Liver (tissue), 9 donors: Measurements from ENCODE around the gene KIF26B. TPM values are rescaled to one million over a fixed set of nuclear protein-coding genes. Genes with fewer than 3 reads are reported as not detected.

Experiments
- DNase-seq: peaks from one replicate; pipeline ENCODE4 v3.0.0-alpha.2; 2017; ENCODE audit warnings: low spot score
- H3K27ac ChIP-seq, 2 donors: one replicate each; pipeline ENCODE4 v1.7.0; 2013; ENCODE audit warnings: inconsistent platforms in 2 of 2, low read length in 2 of 2, control low read depth in 1 of 2, low read depth in 1 of 2, mild to moderate bottlenecking in 1 of 2
- H3K27me3 ChIP-seq, 4 donors: one replicate each; pipeline versions ENCODE4 v1.6.1 to v1.7.0; 2013; ENCODE audit warnings: low read length in 3 of 4, inconsistent platforms in 1 of 4, mild to moderate bottlenecking in 1 of 4, moderate library complexity in 1 of 4; ENCODE audit not compliant: control insufficient read depth in 4 of 4, insufficient read depth in 4 of 4
- H3K36me3 ChIP-seq, 4 donors: one replicate each; pipeline versions ENCODE4 v1.6.1 to v1.7.0; 2013; ENCODE audit warnings: low read length in 3 of 4, mild to moderate bottlenecking in 3 of 4, low read depth in 1 of 4, moderate library complexity in 1 of 4; ENCODE audit not compliant: control insufficient read depth in 4 of 4, insufficient read depth in 3 of 4
- H3K4me1 ChIP-seq, 4 donors: one replicate each; pipeline versions ENCODE4 v1.6.1 to v1.7.0; 2013; ENCODE audit warnings: low read length in 3 of 4, mild to moderate bottlenecking in 3 of 4, moderate library complexity in 1 of 4; ENCODE audit not compliant: control insufficient read depth in 4 of 4, insufficient read depth in 4 of 4
- H3K4me3 ChIP-seq, 3 donors: one replicate each; pipeline versions ENCODE4 v1.6.1 to v1.7.0; 2013; ENCODE audit warnings: low read length in 3 of 3, control low read depth in 1 of 3, low read depth in 1 of 3, mild to moderate bottlenecking in 1 of 3
- H3K9ac ChIP-seq, 2 donors: one replicate each; pipeline ENCODE4 v1.7.0; 2013; ENCODE audit warnings: low read length in 2 of 2, mild to moderate bottlenecking in 2 of 2, moderate library complexity in 2 of 2, control low read depth in 1 of 2, low read depth in 1 of 2
- H3K9me3 ChIP-seq, 4 donors: one replicate each; pipeline versions ENCODE4 v1.6.1 to v1.7.0; 2013; ENCODE audit warnings: low read length in 3 of 4; ENCODE audit not compliant: control insufficient read depth in 4 of 4
- ATF3 ChIP-seq: IDR thresholded peaks from 2 replicates; pipeline ENCODE4 v1.6.1; 2016; ENCODE audit warnings: antibody characterized with exemption
- CTCF ChIP-seq: fragments of 150-350 bp; IDR thresholded peaks from 2 replicates; pipeline ENCODE4 v1.5.1; 2017; ENCODE audit warnings: improper control_type of control experiment, low read depth, low read length; ENCODE audit not compliant: missing input control
- EGR1 ChIP-seq, 2 donors: IDR thresholded peaks; 2 replicates each; pipeline ENCODE4 v1.6.1; 2016 to 2018; ENCODE audit warnings: antibody characterized with exemption in 2 of 2, low read depth in 2 of 2
- FOXA1 ChIP-seq: IDR thresholded peaks from 2 replicates; pipeline ENCODE4 v1.6.1; 2016; ENCODE audit warnings: antibody characterized with exemption
- FOXA2 ChIP-seq: IDR thresholded peaks from 2 replicates; pipeline ENCODE4 v1.6.1; 2016; ENCODE audit warnings: antibody characterized with exemption
- GABPA ChIP-seq, 2 donors: IDR thresholded peaks in 1 of 2; conservative IDR thresholded peaks in 1 of 2; 2 replicates each; pipeline ENCODE4 v1.6.1; 2016; ENCODE audit warnings: antibody characterized with exemption in 2 of 2, mild to moderate bottlenecking in 1 of 2, moderate library complexity in 1 of 2
- HNF4A ChIP-seq, 2 donors: conservative IDR thresholded peaks; 2 replicates each; pipeline ENCODE4 v1.6.1; 2016; ENCODE audit warnings: antibody characterized with exemption in 2 of 2, mild to moderate bottlenecking in 2 of 2
- HNF4G ChIP-seq: IDR thresholded peaks from 2 replicates; pipeline ENCODE4 v1.6.1; 2016; ENCODE audit warnings: antibody characterized with exemption
- JUND ChIP-seq, 2 donors: IDR thresholded peaks; 2 replicates each; pipeline ENCODE4 v1.6.1; 2016; ENCODE audit warnings: antibody characterized with exemption in 2 of 2
- NR2F2 ChIP-seq: IDR thresholded peaks from 2 replicates; pipeline ENCODE4 v1.6.1; 2016; ENCODE audit warnings: antibody characterized with exemption
- RAD21 ChIP-seq, 2 donors: IDR thresholded peaks; 2 replicates each; pipeline ENCODE4 v1.6.1; 2016; ENCODE audit warnings: antibody characterized with exemption in 2 of 2, mild to moderate bottlenecking in 2 of 2
- REST ChIP-seq: IDR thresholded peaks from 2 replicates; pipeline ENCODE4 v1.6.1; 2016; ENCODE audit warnings: antibody characterized with exemption, mild to moderate bottlenecking
- RXRA ChIP-seq, 2 donors: IDR thresholded peaks; 2 replicates each; pipeline ENCODE4 v1.6.1; 2017 to 2018; ENCODE audit warnings: antibody characterized with exemption in 2 of 2, mild to moderate bottlenecking in 1 of 2
- SP1 ChIP-seq: IDR thresholded peaks from 2 replicates; pipeline ENCODE4 v1.6.1; 2018; ENCODE audit warnings: antibody characterized with exemption, mild to moderate bottlenecking
- TAF1 ChIP-seq: conservative IDR thresholded peaks from 2 replicates; pipeline ENCODE4 v1.6.1; 2016; ENCODE audit warnings: antibody characterized with exemption, mild to moderate bottlenecking
- YY1 ChIP-seq: IDR thresholded peaks from 2 replicates; pipeline ENCODE4 v1.6.1; 2016; ENCODE audit warnings: antibody characterized with exemption, mild to moderate bottlenecking
- ZBTB33 ChIP-seq: IDR thresholded peaks from 2 replicates; pipeline ENCODE4 v1.6.1; 2016; ENCODE audit warnings: antibody characterized with exemption
- WGBS: extraction: QIAGEN DNeasy Blood & Tissue Kit; methylation state at CpG from one replicate; pipeline ENCODE4 v1.1.7; 2013; 5-methylcytosine and 5-hydroxymethylcytosine counted together
- polyA plus RNA-seq, 2 donors: library from polyadenylated mRNA; stranded (reverse) in 1 of 2; unstranded in 1 of 2; fragments of 200-250 nt in 1 of 2; fragments of >200 nt in 1 of 2; fragmentation: Nextera tagmentation in 1 of 2; extraction: Ambion mirVana in 1 of 2; gene quantifications; one replicate each; pipeline versions ENCODE4 v1.2.1 to v1.2.3, GENCODE V29; 2013 to 2015
- total RNA-seq, 2 donors: library from RNA; depleted of rRNA; stranded (reverse); fragments of >200 nt; gene quantifications; one replicate each; pipeline ENCODE4 v1.2.3, GENCODE V29; 2014
- TF ChIP-seq, protein P1 (sequence below): IDR thresholded peaks from 2 replicates; pipeline ENCODE4 v1.6.1; 2016; ENCODE audit warnings: antibody characterized with exemption
- donor health status: healthy.
- donor health status: healthy.
- donor health status: healthy.
- donor health status: healthy.
- donor health status: healthy.

Gene KIF26B
- total and polyA plus RNA-seq, 4 donors: 0.10 to 1.7 (median 0.34) TPM

DNA sequence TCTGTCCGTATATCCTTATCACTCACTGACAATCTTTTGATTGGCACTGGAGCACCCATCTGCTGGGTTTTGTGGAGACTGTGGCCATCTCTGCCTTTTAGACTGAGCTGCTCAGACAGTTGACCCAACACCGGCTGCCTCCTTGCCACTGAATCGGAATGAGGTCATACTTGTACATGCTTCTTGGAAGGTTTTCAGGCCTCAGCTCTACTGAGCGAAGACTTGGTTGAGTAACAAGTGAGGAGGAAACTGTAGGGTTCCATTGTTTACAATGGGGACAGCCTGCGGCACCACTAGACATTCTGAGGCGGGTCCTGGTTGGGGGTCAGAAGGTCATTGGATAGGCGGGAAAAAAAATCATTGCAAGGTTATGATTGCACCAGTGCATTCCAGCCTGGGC is 320.3 kb downstream of the KIF26B start:
- H3K27me3 ChIP-seq: no peaks in the 10 kb centered on the region
- no peaks in the 10 kb centered on the region for H3K9me3 ChIP-seq
- H3K4me3 ChIP-seq: no peak overlapping the region
- H3K27ac ChIP-seq: no peak overlapping the region
- no peaks in the 10 kb centered on the region for H3K36me3 ChIP-seq
- no peak overlapping the region for H3K9ac ChIP-seq
- WGBS: 84% methylated on average over 7 of the region's 7 CpGs
- TF ChIP-seq YY1 (no peak), HNF4A (conservative IDR thresholded peaks at IDR 0.05) (no peak), JUND (IDR thresholded peaks at IDR 0.05) (no peak), TAF1 (no peak), FOXA2 (no peak), FOXA1 (no peak), HNF4G (no peak), GABPA (IDR thresholded peaks at IDR 0.05 in 1 of 2, conservative IDR thresholded peaks at IDR 0.05 in 1 of 2) (no peak), EGR1 (IDR thresholded peaks at IDR 0.05; ENCODE audit: low read depth in 2 of 2) (no peak), NR2F2 (no peak), RXRA (IDR thresholded peaks at IDR 0.05) (no peak), RAD21 (IDR thresholded peaks at IDR 0.05) (no peak), ATF3 (no peak), SP1 (no peak), ZBTB33 (no peak), CTCF (no peak), REST (no peak)
- TF ChIP-seq, protein P1, sequence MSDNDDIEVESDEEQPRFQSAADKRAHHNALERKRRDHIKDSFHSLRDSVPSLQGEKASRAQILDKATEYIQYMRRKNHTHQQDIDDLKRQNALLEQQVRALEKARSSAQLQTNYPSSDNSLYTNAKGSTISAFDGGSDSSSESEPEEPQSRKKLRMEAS: no peak
- no peak for DNase-seq
- no peaks in the 10 kb centered on the region for H3K4me1 ChIP-seq
